NCI-H345 treated with DMSO at 0.1 percent for 48 hours (cell line): ENCODE results near the gene ST6GALNAC3.
A peak's percentile ranks its signal among the peaks of the same experiment; 100 is the strongest.
"Not testable (repeated sequence)": the region's sequence is repeated elsewhere in the genome, so short reads cannot be mapped to it uniquely, and the experiment has no call there.

Source experiments
- DNase-seq: peaks from one replicate; lab custom pipeline; 2025; ENCODE audit not compliant: unreplicated experiment; lab: John Stamatoyannopoulos, UW

Gene ST6GALNAC3

DNA sequence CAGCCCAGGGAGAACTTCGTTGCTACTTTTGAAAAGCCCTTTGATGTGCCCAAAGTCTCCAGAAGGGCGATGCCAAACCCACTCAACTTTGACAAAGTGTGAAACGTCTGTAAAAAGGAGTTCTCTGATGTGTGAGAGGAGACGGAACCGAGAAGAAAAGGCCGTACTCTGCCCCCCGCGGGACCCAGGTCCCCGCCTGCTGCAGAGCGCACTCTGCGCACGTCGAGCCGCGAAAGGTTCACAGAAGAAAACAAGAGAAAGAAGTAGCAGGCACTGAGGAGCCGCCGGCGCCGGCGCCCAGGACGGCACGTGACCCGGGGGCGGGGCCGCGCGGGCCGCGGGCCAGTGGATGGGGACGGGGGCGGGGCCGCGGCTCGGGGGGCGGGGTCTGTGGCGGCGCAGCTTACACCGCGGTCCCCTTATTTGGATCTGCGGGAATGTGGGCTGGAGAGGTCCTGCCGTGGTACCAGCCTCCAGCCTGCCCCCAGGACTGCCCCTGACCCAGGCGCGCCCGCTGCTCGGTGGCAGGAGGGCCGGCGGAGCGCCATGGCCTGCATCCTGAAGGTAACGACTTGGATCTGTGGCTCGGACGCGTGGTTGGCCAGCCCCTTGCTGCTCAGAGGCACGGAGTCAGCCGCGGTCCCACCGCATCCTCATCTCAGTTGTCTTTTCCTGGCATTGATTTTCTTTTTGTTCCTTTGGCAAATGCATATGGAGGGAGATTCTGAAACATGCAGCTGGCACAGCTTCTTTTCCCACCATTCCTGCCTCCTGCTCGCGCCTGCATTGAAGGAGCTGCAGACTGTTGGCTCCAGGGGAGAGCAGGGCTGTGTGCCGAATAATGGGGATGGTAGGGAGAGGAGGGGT is at the start of gene ST6GALNAC3:
Gene ST6GALNAC3 (plus strand): TSS at position 426 of the 867 bp plus-strand sequence.
- DNase-seq, result peak; percentile 47

GRCh38 chr1:76027341-76027740 is 47.2 kb upstream of the ST6GALNAC3 start:
- DNase-seq, result no peak

DNA sequence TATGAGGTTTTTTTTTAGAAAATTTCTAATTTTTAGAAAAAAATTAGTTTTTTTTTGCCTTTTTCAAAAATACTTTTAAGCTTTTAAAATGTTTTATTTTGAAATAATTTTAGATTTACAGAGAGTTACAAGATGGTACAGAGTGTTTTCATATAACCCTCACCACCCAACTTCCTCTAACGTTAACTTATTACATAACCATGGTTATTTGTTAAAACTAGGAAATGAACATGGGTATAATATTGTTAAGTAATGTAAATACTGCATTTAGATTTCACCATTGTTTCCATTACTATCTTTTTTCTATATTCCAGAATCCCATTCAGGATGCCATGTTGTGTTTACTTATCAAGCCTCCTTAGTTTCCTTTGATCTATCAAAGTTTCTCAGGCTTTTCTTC is 45.2 kb upstream of the ST6GALNAC3 start:
- no peak for DNase-seq

GRCh38 chr1:76031496-76031895 is 43.0 kb upstream of the ST6GALNAC3 start:
- DNase-seq, result no peak

DNA sequence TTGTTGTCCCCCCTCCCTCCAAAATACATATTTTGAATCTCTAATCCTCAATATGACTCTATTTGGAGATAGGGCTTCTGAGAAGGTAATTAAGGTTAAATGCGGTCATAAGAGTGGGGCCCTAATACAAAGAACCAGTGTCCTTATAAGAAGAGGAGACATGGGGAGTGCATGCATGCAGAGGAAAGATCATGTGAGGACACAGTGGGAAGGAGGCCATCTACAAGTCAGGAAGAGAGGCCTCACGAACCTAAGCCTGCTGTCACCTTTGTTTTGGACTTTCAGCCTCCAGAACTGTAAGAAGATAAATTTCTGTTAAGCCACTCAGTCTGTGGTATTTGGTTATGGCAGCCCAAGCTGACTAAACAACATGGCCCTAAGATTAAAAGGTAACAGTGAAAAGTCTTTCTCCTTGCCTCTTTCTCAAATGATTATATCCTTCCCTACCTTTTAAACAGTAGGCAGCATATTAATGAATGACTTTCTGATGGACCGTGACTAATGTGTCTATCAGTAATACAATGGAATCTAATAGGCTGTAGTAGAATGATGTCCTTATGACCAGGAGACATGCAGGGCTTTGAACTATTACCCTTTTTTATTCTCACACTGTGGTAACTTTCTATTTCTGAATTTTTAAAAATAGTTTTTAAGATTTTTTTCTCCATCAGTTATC is 40.6 kb upstream of the ST6GALNAC3 start:
- no peak for DNase-seq

DNA sequence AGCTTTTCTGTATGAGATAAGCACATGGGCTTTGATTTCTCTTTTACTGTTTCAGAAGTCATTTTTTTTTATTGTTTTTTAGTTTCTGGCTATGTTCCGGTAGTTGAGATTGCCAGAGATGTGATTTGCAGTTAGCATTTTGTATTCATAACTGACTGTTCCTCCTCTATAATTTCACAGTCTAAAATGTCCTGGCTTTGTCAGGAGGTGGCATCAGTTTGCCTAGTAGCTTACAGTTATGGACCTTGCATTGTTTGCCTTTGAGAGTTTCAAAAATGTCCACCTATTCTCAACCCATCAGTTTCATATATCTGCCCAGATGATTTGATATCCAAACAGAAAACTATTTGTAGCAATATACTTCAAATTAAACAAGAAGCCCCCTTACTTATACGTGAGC is 39.5 kb upstream of the ST6GALNAC3 start:
- DNase-seq, result no peak

DNA sequence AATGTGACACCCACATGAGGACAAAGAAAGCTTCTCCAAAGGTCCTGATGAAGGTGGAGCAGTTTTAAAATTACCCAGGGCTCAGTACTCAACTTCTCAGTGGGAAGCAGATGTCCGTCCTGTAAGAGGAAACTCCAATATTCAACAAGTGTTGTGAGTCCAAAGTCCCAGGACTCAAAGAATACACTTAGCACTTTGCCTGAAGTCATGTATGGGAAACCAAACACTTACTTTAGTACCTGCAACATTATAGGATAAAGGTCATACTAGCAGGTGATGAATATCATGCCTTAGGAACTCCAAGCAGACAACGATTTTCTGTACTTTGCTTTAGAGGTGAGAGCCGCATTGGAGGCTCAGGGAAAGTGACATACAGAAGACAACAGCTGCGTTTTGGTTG is 37.2 kb upstream of the ST6GALNAC3 start:
- no peak for DNase-seq

GRCh38 chr1:76038287-76039004 is 36.1 kb upstream of the ST6GALNAC3 start:
- no peak for DNase-seq

GRCh38 chr1:76046149-76046548 is 28.4 kb upstream of the ST6GALNAC3 start:
- DNase-seq, result no peak

DNA sequence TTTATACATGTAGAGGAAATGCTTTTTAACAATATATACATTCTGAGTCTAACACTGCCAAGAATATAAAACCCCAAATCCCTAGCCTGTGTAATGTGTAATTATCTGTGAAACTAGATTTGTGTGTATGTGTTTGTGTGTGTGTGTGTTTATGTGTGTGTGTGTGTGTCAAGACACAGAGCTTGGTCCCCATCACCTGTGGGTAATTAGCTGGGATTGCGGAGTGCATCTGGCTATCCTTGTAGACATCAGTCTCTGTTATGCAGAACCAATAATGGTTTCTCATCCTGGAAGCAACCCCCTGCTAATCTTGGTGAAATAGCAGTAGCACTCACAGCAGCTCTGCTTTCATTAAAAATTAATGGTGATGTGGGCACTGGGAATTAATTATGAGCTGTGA is 26.3 kb upstream of the ST6GALNAC3 start:
- no peak for DNase-seq

GRCh38 chr1:76048926-76049325 is 25.6 kb upstream of the ST6GALNAC3 start:
- DNase-seq, result no peak

GRCh38 chr1:76049498-76049897 is 25.0 kb upstream of the ST6GALNAC3 start:
- DNase-seq, result no peak

GRCh38 chr1:76050073-76050472 is 24.5 kb upstream of the ST6GALNAC3 start:
- DNase-seq, result not testable (repeated sequence)

DNA sequence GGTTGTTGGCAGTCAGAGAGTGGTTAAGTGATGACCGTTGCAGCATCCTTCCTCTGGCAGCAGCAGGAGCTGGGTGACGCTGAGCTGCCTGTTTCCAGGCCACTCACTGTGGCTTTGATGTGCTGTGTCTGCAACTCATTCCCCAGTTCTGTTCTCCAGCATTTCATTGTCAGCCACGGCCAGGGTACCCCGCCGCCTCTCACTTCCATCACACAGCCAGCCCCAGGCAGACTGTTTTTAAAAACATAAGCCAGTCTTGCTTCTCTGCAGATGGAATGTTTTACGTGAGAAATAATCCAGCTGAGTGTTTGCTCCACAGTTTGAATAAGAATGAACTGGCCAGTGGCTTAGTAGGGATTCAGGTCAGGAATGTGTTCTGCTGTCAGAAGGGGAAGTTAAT is 21.5 kb upstream of the ST6GALNAC3 start:
- no peak for DNase-seq

DNA sequence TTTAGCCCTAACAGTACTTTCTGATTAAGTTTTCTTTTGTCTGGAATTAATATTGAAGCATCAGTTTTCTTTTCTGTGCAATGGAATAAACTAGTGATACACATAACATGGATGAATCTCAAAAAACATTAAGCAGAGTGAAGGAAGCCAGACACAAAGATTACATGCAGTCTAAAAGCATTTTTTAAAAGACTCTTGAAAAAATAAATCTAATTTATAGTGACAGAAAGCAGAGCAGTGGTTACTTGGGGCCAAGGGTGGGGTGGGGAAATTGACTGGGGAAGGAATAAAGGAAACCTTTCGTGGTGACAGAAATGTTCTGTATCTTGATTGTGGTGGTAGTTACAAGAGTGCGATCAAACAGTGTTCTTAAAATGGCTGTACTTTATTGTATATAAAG is 20.2 kb upstream of the ST6GALNAC3 start:
- no peak for DNase-seq

- no peak for DNase-seq
These were observed 18.6 kb upstream of the ST6GALNAC3 start for GRCh38 chr1:76055987-76056386.

DNA sequence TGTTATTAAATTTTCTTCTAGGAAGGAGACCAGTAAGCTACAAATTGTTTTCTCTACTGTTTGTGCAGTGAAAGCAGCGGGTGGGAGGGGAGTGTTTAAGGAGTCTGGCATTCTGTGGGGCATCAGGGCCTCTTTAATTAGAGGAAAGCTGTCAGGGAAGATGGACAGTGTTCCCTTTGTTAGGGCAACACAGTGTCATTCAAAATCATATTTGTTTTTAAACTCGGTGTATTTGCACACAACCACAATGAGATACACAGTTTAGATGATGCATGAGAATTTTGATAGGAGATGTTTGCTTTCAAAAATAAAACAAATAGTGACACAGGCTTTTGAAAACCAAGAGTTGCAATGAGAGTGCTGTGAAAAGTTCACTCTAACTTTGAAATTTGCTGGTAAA is 15.1 kb upstream of the ST6GALNAC3 start:
- no peak for DNase-seq

GRCh38 chr1:76065270-76065669 is 9.3 kb upstream of the ST6GALNAC3 start:
- DNase-seq, result no peak

- DNase-seq, result no peak
These were observed 8.2 kb upstream of the ST6GALNAC3 start for GRCh38 chr1:76066394-76066793.

GRCh38 chr1:76068542-76068941 is 6.0 kb upstream of the ST6GALNAC3 start:
- DNase-seq, result no peak

GRCh38 chr1:76068953-76069561 is 5.5 kb upstream of the ST6GALNAC3 start:
- DNase-seq, result peak; percentile 96
